ENCODE results near the gene BLACAT1. TPM values are rescaled to one million over a fixed set of nuclear protein-coding genes. Genes with fewer than 3 reads are reported as not detected.

The BLACAT1 gene
- total and polyA plus RNA-seq, 4 donors = 0.35 to 0.74 (median 0.58) TPM

DNA sequence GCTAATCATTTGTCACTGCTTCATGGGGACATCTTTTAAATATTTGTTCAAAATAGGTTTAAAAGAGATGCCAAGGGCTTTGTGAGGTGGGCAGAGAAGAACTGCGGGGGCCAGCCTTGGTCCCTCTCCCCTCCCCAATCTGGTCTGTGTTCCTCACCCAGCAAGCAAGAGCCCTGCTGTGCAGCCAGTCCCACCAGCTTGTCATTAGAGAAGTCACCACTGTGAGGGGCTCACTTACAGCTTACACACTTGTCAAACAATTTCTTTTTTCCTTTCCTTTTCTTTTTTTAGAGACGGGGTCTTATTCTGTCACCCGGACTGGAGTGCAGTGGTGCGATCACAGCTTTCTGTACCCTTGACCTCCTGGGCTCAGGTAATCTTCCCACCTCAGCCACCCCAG, 38.3 kb upstream of the BLACAT1 start:
- ATAC-seq (ENCODE audit: insufficient read depth, low FRiP score) = no peak

GRCh38 chr1:205493241-205494085, 37.6 kb upstream of the BLACAT1 start:
- peak; percentile 75 to 80 (median 79) for DNase-seq
- H3K4me3 ChIP-seq = no peak overlapping the region
- H3K9me3 ChIP-seq (ENCODE audit: control insufficient read depth in 4 of 4, insufficient read depth in 3 of 4, low read length in 3 of 4) = no peaks in the 10 kb centered on the region
- H3K4me1 ChIP-seq (ENCODE audit: control insufficient read depth in 5 of 5, insufficient read depth in 5 of 5, low read length in 5 of 5) = peaks cover 3 to 37% (median 9%) of the 10 kb centered on the region in 5 donors
- WGBS, 2 donors = 46 to 47% methylated on average over 11 of the region's 11 CpGs
- H3K9ac ChIP-seq (ENCODE audit: insufficient read depth in 1 of 2, low read length in 2 of 2) = peak overlapping the region in 1 of 2 donors; percentile 5
- no peak overlapping the region for H3K27ac ChIP-seq (ENCODE audit: low read depth in 1 of 2, low read length in 1 of 2)
- TF ChIP-seq CTCF (IDR thresholded peaks at IDR 0.05; ENCODE audit: control extremely low read depth, extremely low read depth) = no peak
- no peaks in the 10 kb centered on the region for H3K27me3 ChIP-seq (ENCODE audit: control insufficient read depth in 3 of 3, insufficient read depth in 3 of 3, low read length in 2 of 3)
- H3K36me3 ChIP-seq (ENCODE audit: control insufficient read depth in 4 of 4, insufficient read depth in 4 of 4, low read length in 4 of 4) = no peaks in the 10 kb centered on the region
- ATAC-seq (ENCODE audit: insufficient read depth, low FRiP score) = peak; percentile 81

More for the DNA sequence above, 38.3 kb upstream of the BLACAT1 start:
- H3K9ac ChIP-seq (ENCODE audit: insufficient read depth in 1 of 2, low read length in 2 of 2) = peak overlapping the region in 1 of 2 donors; percentile 5
- H3K4me3 ChIP-seq = no peak overlapping the region
- H3K27me3 ChIP-seq (ENCODE audit: control insufficient read depth in 3 of 3, insufficient read depth in 3 of 3, low read length in 2 of 3) = no peaks in the 10 kb centered on the region
- H3K9me3 ChIP-seq (ENCODE audit: control insufficient read depth in 4 of 4, insufficient read depth in 3 of 4, low read length in 3 of 4) = no peaks in the 10 kb centered on the region
- H3K4me1 ChIP-seq (ENCODE audit: control insufficient read depth in 5 of 5, insufficient read depth in 5 of 5, low read length in 5 of 5) = peaks cover 3 to 37% (median 9%) of the 10 kb centered on the region in 5 donors
- H3K36me3 ChIP-seq (ENCODE audit: control insufficient read depth in 4 of 4, insufficient read depth in 4 of 4, low read length in 4 of 4) = no peaks in the 10 kb centered on the region
- DNase-seq = no peak
- WGBS, 2 donors = 64 to 78% methylated on average over 4 of the region's 4 CpGs
- no peak overlapping the region for H3K27ac ChIP-seq (ENCODE audit: low read depth in 1 of 2, low read length in 1 of 2)
- no peak for TF ChIP-seq CTCF (IDR thresholded peaks at IDR 0.05; ENCODE audit: control extremely low read depth, extremely low read depth)

DNA sequence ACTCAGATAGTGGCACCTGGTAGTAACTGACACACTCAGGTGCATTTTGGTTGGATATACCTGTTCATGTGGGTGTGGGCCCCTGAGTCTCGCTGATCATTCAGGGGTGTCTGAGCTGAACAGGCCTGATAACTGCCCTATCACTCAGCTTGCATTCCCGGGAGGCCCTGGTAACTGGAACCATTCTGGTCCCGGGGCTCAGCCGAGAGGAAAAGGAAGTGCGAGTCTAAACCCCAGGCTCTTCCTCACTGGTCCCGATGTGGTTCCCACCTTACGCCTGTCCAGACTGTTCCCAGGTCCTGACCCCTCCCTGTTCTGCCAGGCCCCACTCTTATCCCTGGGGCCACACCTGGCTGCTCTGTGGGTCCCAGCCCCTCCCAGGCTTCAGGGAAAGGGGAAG, 36.9 kb upstream of the BLACAT1 start:
- no peak for DNase-seq
- no peak overlapping the region for H3K4me3 ChIP-seq
- H3K9ac ChIP-seq (ENCODE audit: insufficient read depth in 1 of 2, low read length in 2 of 2) = no peak overlapping the region
- no peak for TF ChIP-seq CTCF (IDR thresholded peaks at IDR 0.05; ENCODE audit: control extremely low read depth, extremely low read depth)
- no peaks in the 10 kb centered on the region for H3K27me3 ChIP-seq (ENCODE audit: control insufficient read depth in 3 of 3, insufficient read depth in 3 of 3, low read length in 2 of 3)
- H3K4me1 ChIP-seq (ENCODE audit: control insufficient read depth in 5 of 5, insufficient read depth in 5 of 5, low read length in 5 of 5) = peaks cover 3 to 37% (median 9%) of the 10 kb centered on the region in 5 donors
- no peaks in the 10 kb centered on the region for H3K36me3 ChIP-seq (ENCODE audit: control insufficient read depth in 4 of 4, insufficient read depth in 4 of 4, low read length in 4 of 4)
- H3K27ac ChIP-seq (ENCODE audit: low read depth in 1 of 2, low read length in 1 of 2) = no peak overlapping the region
- ATAC-seq (ENCODE audit: insufficient read depth, low FRiP score) = no peak
- 27 to 43% methylated on average over 7 of the region's 7 CpGs for WGBS, 2 donors
- H3K9me3 ChIP-seq (ENCODE audit: control insufficient read depth in 4 of 4, insufficient read depth in 3 of 4, low read length in 3 of 4) = no peaks in the 10 kb centered on the region

Measured in lung (tissue), 12 donors.